WTC11 (cell line): Measurements from ENCODE around the gene SMIM17. TPM values are rescaled to one million over a fixed set of nuclear protein-coding genes. Genes with fewer than 3 reads are reported as not detected.

Experiments
- ATAC-seq: fragments of 200-7000 bp; cut with Tn5 transposase; 2 replicates; pipeline ENCODE4 v1.10.0; 2021; ENCODE audit warnings: mild to moderate bottlenecking, moderate library complexity
- CTCF ChIA-PET: fragments of 300-600 bp; sonication (Branson Sonifier 250); formaldehyde crosslinking; loops from one replicate; lab custom pipeline; 2021; ENCODE audit warnings: antibody characterized with exemption; lab: Charles Lee
- POLR2A ChIA-PET: fragments of 350-600 bp; sonication (Branson Sonifier 250); formaldehyde crosslinking; loops from one replicate; lab custom pipeline; 2021; ENCODE audit warnings: antibody characterized with exemption; lab: Charles Lee
- DNase-seq: peaks from one replicate; pipeline ENCODE4 v3.0.0; 2021; ENCODE audit warnings: low spot score
- H3K27ac Mint-ChIP-seq: 2 replicates; pipeline ENCODE4 v1.8.0; 2021; ENCODE audit warnings: mixed read lengths
- H3K27me3 Mint-ChIP-seq: 2 replicates; pipeline ENCODE4 v1.8.0; 2021; ENCODE audit warnings: low read depth, mild to moderate bottlenecking, moderate library complexity, mixed read lengths
- H3K36me3 Mint-ChIP-seq: 2 replicates; pipeline ENCODE4 v1.8.0; 2021; ENCODE audit warnings: mixed read lengths
- H3K4me1 Mint-ChIP-seq: 2 replicates; pipeline ENCODE4 v1.8.0; 2022; ENCODE audit warnings: mixed read lengths
- H3K4me3 Mint-ChIP-seq: 2 replicates; pipeline ENCODE4 v1.8.0; 2021; ENCODE audit warnings: mild to moderate bottlenecking, moderate library complexity, mixed read lengths
- H3K9me3 Mint-ChIP-seq: 2 replicates; pipeline ENCODE4 v1.8.0; 2021; ENCODE audit warnings: mixed read lengths
- ATF1 ChIP-seq: sonication (generic); formaldehyde crosslinking; IDR thresholded peaks from 2 replicates; pipeline ENCODE4 v1.8.1; 2023; ENCODE audit warnings: mild to moderate bottlenecking, moderate library complexity, missing genetic modification reagents
- CBFB ChIP-seq: sonication (generic); formaldehyde crosslinking; IDR thresholded peaks from 2 replicates; pipeline ENCODE4 v1.8.1; 2022; ENCODE audit warnings: mild to moderate bottlenecking, low read depth, missing genetic modification reagents
- CREB1 ChIP-seq: sonication (generic); formaldehyde crosslinking; IDR thresholded peaks from 2 replicates; pipeline ENCODE4 v1.8.0; 2023; ENCODE audit warnings: mild to moderate bottlenecking, missing genetic modification reagents
- CREM ChIP-seq: sonication (generic); formaldehyde crosslinking; IDR thresholded peaks from 2 replicates; pipeline ENCODE4 v1.8.1; 2022; ENCODE audit warnings: mild to moderate bottlenecking, missing genetic modification reagents, moderate library complexity
- EMX1 ChIP-seq: fragments of 250-450 bp; sonication (Bioruptor Pico); IDR thresholded peaks from 2 replicates; pipeline ENCODE4 v1.8.0; 2021; ENCODE audit warnings: mild to moderate bottlenecking
- ESRRA ChIP-seq: sonication (generic); formaldehyde crosslinking; IDR thresholded peaks from 2 replicates; pipeline ENCODE4 v1.8.1; 2022; ENCODE audit warnings: mild to moderate bottlenecking, missing genetic modification reagents, borderline replicate concordance
- FOXJ3 ChIP-seq: sonication (generic); formaldehyde crosslinking; IDR thresholded peaks from 2 replicates; pipeline ENCODE4 v1.9.0; 2021; ENCODE audit warnings: missing genetic modification reagents, mild to moderate bottlenecking, borderline replicate concordance
- FOXP1 ChIP-seq: sonication (generic); formaldehyde crosslinking; IDR thresholded peaks from 2 replicates; pipeline ENCODE4 v1.8.0; 2022; ENCODE audit warnings: missing genetic modification reagents, mild to moderate bottlenecking, moderate library complexity, borderline replicate concordance
- HMGA2 ChIP-seq: fragments of 250-450 bp; sonication (Bioruptor Pico); IDR thresholded peaks from 2 replicates; pipeline ENCODE4 v1.4.0; 2021; ENCODE audit warnings: mild to moderate bottlenecking, moderate library complexity
- IRF2 ChIP-seq: sonication (generic); formaldehyde crosslinking; IDR thresholded peaks from 2 replicates; pipeline ENCODE4 v1.8.0; 2022; ENCODE audit warnings: low read depth, missing genetic modification reagents, borderline replicate concordance
- JUN ChIP-seq: sonication (generic); formaldehyde crosslinking; IDR thresholded peaks from 2 replicates; pipeline ENCODE4 v1.8.0; 2023; ENCODE audit warnings: mild to moderate bottlenecking, missing genetic modification reagents
- KAT7 ChIP-seq: sonication (generic); formaldehyde crosslinking; IDR thresholded peaks from 2 replicates; pipeline ENCODE4 v1.8.1; 2023; ENCODE audit warnings: missing genetic modification reagents, mild to moderate bottlenecking, borderline replicate concordance
- MXD4 ChIP-seq: fragments of 250-450 bp; sonication (Bioruptor Pico); IDR thresholded peaks from 2 replicates; pipeline ENCODE4 v1.8.0; 2021; ENCODE audit warnings: mild to moderate bottlenecking, moderate library complexity, borderline replicate concordance
- MYBL2 ChIP-seq: sonication (generic); formaldehyde crosslinking; IDR thresholded peaks from 2 replicates; pipeline ENCODE4 v1.8.1; 2023; ENCODE audit warnings: mild to moderate bottlenecking, moderate library complexity, missing genetic modification reagents
- NFE2L1 ChIP-seq: sonication (generic); formaldehyde crosslinking; IDR thresholded peaks from 2 replicates; pipeline ENCODE4 v1.8.1; 2023; ENCODE audit warnings: missing genetic modification reagents
- OVOL2 ChIP-seq: fragments of 250-450 bp; sonication (Bioruptor Pico); IDR thresholded peaks from 2 replicates; pipeline ENCODE4 v1.9.0; 2021; ENCODE audit warnings: mild to moderate bottlenecking, borderline replicate concordance
- PRRX2 ChIP-seq: fragments of 250-450 bp; sonication (Bioruptor Pico); IDR thresholded peaks from 2 replicates; pipeline ENCODE4 v1.8.0; 2021; ENCODE audit warnings: mild to moderate bottlenecking
- TEAD1 ChIP-seq: sonication (generic); formaldehyde crosslinking; IDR thresholded peaks from 2 replicates; pipeline ENCODE4 v1.8.0; 2022; ENCODE audit warnings: mild to moderate bottlenecking, missing genetic modification reagents
- TEAD4 ChIP-seq: sonication (generic); formaldehyde crosslinking; IDR thresholded peaks from 2 replicates; pipeline ENCODE4 v1.8.0; 2022; ENCODE audit warnings: mild to moderate bottlenecking, missing genetic modification reagents
- TP53 ChIP-seq: sonication (generic); formaldehyde crosslinking; IDR thresholded peaks from 2 replicates; pipeline ENCODE4 v1.8.1; 2023; ENCODE audit warnings: mild to moderate bottlenecking, missing genetic modification reagents
- ZBTB21 ChIP-seq: sonication (generic); formaldehyde crosslinking; IDR thresholded peaks from 2 replicates; pipeline ENCODE4 v1.8.1; 2023; ENCODE audit warnings: mild to moderate bottlenecking, missing genetic modification reagents, borderline replicate concordance
- ZNF138 ChIP-seq: sonication (generic); formaldehyde crosslinking; conservative IDR thresholded peaks from 2 replicates; pipeline ENCODE4 v1.8.1; 2022; ENCODE audit warnings: mild to moderate bottlenecking, moderate library complexity, missing genetic modification reagents
- ZNF219 ChIP-seq: sonication (generic); formaldehyde crosslinking; IDR thresholded peaks from 2 replicates; pipeline ENCODE4 v1.8.0; 2023; ENCODE audit warnings: missing genetic modification reagents, mild to moderate bottlenecking, borderline replicate concordance
- ZNF232 ChIP-seq: sonication (generic); formaldehyde crosslinking; IDR thresholded peaks from 2 replicates; pipeline ENCODE4 v1.8.0; 2022; ENCODE audit warnings: mild to moderate bottlenecking, missing genetic modification reagents
- ZNF317 ChIP-seq: sonication (generic); formaldehyde crosslinking; IDR thresholded peaks from 2 replicates; pipeline ENCODE4 v1.8.1; 2023; ENCODE audit warnings: low read depth, mild to moderate bottlenecking, moderate library complexity, missing genetic modification reagents, borderline replicate concordance
- total RNA-seq: library from RNA; stranded (reverse); gene quantifications from 3 replicates; pipeline ENCODE4 v1.2.3, GENCODE V29; 2021
- TF ChIP-seq, protein P1 (sequence below): sonication (generic); formaldehyde crosslinking; IDR thresholded peaks from 2 replicates; pipeline ENCODE4 v1.8.0; 2022; ENCODE audit warnings: mild to moderate bottlenecking, missing genetic modification reagents
- TF ChIP-seq, protein P2 (sequence below): fragments of 250-450 bp; sonication (Bioruptor Pico); IDR thresholded peaks from 2 replicates; pipeline ENCODE4 v1.9.0; 2021; ENCODE audit warnings: mild to moderate bottlenecking
- TF ChIP-seq, protein P3 (sequence below): sonication (generic); formaldehyde crosslinking; IDR thresholded peaks from 2 replicates; pipeline ENCODE4 v1.8.1; 2022; ENCODE audit warnings: low read depth, mild to moderate bottlenecking, moderate library complexity, missing genetic modification reagents, borderline replicate concordance
- TF ChIP-seq, protein P4 (sequence below): sonication (generic); formaldehyde crosslinking; IDR thresholded peaks from 2 replicates; pipeline ENCODE4 v1.8.1; 2023; ENCODE audit warnings: mild to moderate bottlenecking, missing genetic modification reagents, moderate library complexity

Gene SMIM17
- total RNA-seq, 1 experiment from 2014 or later: 0.15 TPM

DNA sequence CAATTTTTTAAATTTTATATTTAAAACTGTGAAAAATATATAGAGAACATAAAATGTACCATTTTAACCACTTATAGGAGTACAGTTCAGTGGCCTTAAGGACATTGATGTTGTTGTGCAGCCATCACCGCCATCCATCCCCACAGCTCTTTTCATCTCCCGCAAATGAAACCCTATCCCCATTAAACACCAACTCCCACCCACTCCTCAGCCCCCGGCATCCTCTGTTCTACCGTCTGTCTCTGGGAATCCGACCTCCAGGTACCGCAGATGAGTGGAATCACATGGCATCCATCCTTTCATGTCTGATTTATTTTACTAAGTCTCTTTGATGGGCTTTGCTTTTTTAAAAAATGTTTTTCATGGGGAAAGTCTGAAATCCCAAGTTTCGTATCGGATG, 23.8 kb upstream of the SMIM17 start:
- no peak overlapping the region for H3K27ac Mint-ChIP-seq
- H3K9me3 Mint-ChIP-seq: peaks cover 72% of the 10 kb centered on the region
- ATAC-seq (no peak), DNase-seq (no peak)
- peaks cover 9% of the 10 kb centered on the region; the same call in 1 of the 2 replicates for H3K27me3 Mint-ChIP-seq
- ChIA-PET POLR2A (no interaction called here), CTCF (no interaction called here)
- peaks cover 91% of the 10 kb centered on the region for H3K36me3 Mint-ChIP-seq
- no peaks in the 10 kb centered on the region for H3K4me1 Mint-ChIP-seq
- TF ChIP-seq CREM (CRISPR knock-in tag): no peak
- no peak for TF ChIP-seq ZBTB21 (CRISPR knock-in tag)
- TF ChIP-seq ZNF138 (CRISPR knock-in tag): no peak
- no peak for TF ChIP-seq TEAD1 (CRISPR knock-in tag)
- TF ChIP-seq CREB1 (CRISPR knock-in tag): no peak
- no peak for TF ChIP-seq FOXP1
- no peak for TF ChIP-seq ZNF317 (CRISPR knock-in tag)
- TF ChIP-seq EMX1 (CRISPR knock-in tag): no peak
- TF ChIP-seq ZNF232 (CRISPR knock-in tag): no peak
- no peak for TF ChIP-seq OVOL2 (CRISPR knock-in tag)
- TF ChIP-seq, protein P1, sequence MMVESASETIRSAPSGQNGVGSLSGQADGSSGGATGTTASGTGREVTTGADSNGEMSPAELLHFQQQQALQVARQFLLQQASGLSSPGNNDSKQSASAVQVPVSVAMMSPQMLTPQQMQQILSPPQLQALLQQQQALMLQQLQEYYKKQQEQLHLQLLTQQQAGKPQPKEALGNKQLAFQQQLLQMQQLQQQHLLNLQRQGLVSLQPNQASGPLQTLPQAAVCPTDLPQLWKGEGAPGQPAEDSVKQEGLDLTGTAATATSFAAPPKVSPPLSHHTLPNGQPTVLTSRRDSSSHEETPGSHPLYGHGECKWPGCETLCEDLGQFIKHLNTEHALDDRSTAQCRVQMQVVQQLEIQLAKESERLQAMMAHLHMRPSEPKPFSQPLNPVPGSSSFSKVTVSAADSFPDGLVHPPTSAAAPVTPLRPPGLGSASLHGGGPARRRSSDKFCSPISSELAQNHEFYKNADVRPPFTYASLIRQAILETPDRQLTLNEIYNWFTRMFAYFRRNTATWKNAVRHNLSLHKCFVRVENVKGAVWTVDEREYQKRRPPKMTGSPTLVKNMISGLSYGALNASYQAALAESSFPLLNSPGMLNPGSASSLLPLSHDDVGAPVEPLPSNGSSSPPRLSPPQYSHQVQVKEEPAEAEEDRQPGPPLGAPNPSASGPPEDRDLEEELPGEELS (CRISPR knock-in tag): no peak
- no peak for TF ChIP-seq ESRRA (CRISPR knock-in tag)
- no peak for TF ChIP-seq JUN
- TF ChIP-seq, protein P2, sequence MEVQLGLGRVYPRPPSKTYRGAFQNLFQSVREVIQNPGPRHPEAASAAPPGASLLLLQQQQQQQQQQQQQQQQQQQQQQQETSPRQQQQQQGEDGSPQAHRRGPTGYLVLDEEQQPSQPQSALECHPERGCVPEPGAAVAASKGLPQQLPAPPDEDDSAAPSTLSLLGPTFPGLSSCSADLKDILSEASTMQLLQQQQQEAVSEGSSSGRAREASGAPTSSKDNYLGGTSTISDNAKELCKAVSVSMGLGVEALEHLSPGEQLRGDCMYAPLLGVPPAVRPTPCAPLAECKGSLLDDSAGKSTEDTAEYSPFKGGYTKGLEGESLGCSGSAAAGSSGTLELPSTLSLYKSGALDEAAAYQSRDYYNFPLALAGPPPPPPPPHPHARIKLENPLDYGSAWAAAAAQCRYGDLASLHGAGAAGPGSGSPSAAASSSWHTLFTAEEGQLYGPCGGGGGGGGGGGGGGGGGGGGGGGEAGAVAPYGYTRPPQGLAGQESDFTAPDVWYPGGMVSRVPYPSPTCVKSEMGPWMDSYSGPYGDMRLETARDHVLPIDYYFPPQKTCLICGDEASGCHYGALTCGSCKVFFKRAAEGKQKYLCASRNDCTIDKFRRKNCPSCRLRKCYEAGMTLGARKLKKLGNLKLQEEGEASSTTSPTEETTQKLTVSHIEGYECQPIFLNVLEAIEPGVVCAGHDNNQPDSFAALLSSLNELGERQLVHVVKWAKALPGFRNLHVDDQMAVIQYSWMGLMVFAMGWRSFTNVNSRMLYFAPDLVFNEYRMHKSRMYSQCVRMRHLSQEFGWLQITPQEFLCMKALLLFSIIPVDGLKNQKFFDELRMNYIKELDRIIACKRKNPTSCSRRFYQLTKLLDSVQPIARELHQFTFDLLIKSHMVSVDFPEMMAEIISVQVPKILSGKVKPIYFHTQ (CRISPR knock-in tag): no peak
- TF ChIP-seq, protein P3, sequence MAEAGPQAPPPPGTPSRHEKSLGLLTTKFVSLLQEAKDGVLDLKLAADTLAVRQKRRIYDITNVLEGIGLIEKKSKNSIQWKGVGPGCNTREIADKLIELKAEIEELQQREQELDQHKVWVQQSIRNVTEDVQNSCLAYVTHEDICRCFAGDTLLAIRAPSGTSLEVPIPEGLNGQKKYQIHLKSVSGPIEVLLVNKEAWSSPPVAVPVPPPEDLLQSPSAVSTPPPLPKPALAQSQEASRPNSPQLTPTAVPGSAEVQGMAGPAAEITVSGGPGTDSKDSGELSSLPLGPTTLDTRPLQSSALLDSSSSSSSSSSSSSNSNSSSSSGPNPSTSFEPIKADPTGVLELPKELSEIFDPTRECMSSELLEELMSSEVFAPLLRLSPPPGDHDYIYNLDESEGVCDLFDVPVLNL (CRISPR knock-in tag): no peak
- TF ChIP-seq MYBL2 (CRISPR knock-in tag): no peak
- TF ChIP-seq ATF1 (CRISPR knock-in tag): no peak
- TF ChIP-seq ZNF219 (CRISPR knock-in tag): no peak
- TF ChIP-seq PRRX2 (CRISPR knock-in tag): no peak
- H3K4me3 Mint-ChIP-seq: no peak overlapping the region

DNA sequence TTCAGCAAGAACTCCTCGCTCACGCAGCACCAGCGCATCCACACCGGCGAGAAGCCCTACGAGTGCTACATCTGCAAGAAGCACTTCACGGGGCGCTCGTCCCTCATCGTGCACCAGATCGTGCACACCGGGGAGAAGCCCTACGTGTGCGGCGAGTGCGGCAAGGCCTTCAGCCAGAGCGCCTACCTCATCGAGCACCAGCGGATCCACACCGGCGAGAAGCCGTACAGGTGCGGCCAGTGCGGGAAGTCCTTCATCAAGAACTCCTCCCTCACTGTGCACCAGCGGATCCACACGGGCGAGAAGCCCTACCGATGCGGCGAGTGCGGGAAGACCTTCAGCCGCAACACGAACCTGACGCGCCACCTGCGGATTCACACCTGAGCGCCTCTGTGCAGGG, 20.6 kb upstream of the SMIM17 start:
- Mint-ChIP-seq H3K27me3 (peaks cover 9% of the 10 kb centered on the region; the same call in 1 of the 2 replicates), H3K9me3 (peaks cover 56% of the 10 kb centered on the region), H3K4me1 (no peaks in the 10 kb centered on the region), H3K36me3 (peaks cover 79% of the 10 kb centered on the region), H3K27ac (no peak overlapping the region), H3K4me3 (no peak overlapping the region)
- CTCF ChIA-PET: no interaction called here
- POLR2A ChIA-PET: no interaction called here
- no peak for ATAC-seq
- DNase-seq: no peak
- TF ChIP-seq ZNF138 (CRISPR knock-in tag) (no peak), TEAD4 (CRISPR knock-in tag) (no peak), KAT7 (CRISPR knock-in tag) (no peak), ATF1 (CRISPR knock-in tag) (no peak), NFE2L1 (no peak), TP53 (CRISPR knock-in tag) (no peak), HMGA2 (CRISPR knock-in tag) (no peak), FOXP1 (no peak), IRF2 (CRISPR knock-in tag) (no peak), CREM (CRISPR knock-in tag) (no peak), FOXJ3 (CRISPR knock-in tag) (no peak), MXD4 (CRISPR knock-in tag) (no peak), CBFB (CRISPR knock-in tag) (no peak)
- TF ChIP-seq, protein P4, sequence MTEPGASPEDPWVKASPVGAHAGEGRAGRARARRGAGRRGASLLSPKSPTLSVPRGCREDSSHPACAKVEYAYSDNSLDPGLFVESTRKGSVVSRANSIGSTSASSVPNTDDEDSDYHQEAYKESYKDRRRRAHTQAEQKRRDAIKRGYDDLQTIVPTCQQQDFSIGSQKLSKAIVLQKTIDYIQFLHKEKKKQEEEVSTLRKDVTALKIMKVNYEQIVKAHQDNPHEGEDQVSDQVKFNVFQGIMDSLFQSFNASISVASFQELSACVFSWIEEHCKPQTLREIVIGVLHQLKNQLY: no peak
- TF ChIP-seq, protein P1 (CRISPR knock-in tag): no peak
